H1 (cell line): ENCODE results near the gene ST14. TPM values are rescaled to one million over a fixed set of nuclear protein-coding genes. Genes with fewer than 3 reads are reported as not detected.

Source experiments
- CTCF ChIA-PET: fragments of 300-600 bp; sonication (Branson Sonifier 250); formaldehyde crosslinking; loops from one replicate; lab custom pipeline; 2021; ENCODE audit not compliant: partially characterized antibody; lab: Charles Lee
- POLR2A ChIA-PET: fragments of 300-600 bp; sonication (Branson Sonifier 250); formaldehyde crosslinking; loops from one replicate; lab custom pipeline; 2021; ENCODE audit warnings: inconsistent platforms; ENCODE audit not compliant: partially characterized antibody; lab: Charles Lee
- DNase-seq, 2 experiments: peaks; one replicate each; pipeline versions ENCODE4 v3.0.0 to v3.0.0-alpha.2; 2010 to 2022; ENCODE audit warnings: low spot score in 2 of 2, low read depth in 1 of 2, mixed read lengths in 1 of 2
- FAIRE-seq: peaks from 2 replicates; lab custom pipeline; 2011; peaks lifted over from hg19 to GRCh38; lab: Jason Lieb, UNC
- H2AFZ ChIP-seq: 2 replicates; pipeline ENCODE4 v1.8.1; 2012; ENCODE audit warnings: low read length, inconsistent platforms
- H2AK5ac ChIP-seq: 2 replicates; pipeline ENCODE4 v1.6.1; 2013; ENCODE audit warnings: low read depth, low read length
- H2BK120ac ChIP-seq: replicated peaks from 2 replicates; pipeline ENCODE3; 2013; ENCODE audit warnings: low read depth, low read length, inconsistent platforms
- H2BK12ac ChIP-seq: 2 replicates; pipeline ENCODE4 v1.6.1; 2013; ENCODE audit warnings: low read depth, low read length
- H2BK15ac ChIP-seq: 2 replicates; pipeline ENCODE4 v1.6.1; 2013; ENCODE audit warnings: low read length
- H2BK20ac ChIP-seq: 2 replicates; pipeline ENCODE4 v1.6.1; 2013; ENCODE audit warnings: low read length
- H2BK5ac ChIP-seq: 2 replicates; pipeline ENCODE4 v1.6.1; 2013; ENCODE audit warnings: low read depth, low read length
- H3K14ac ChIP-seq: 2 replicates; pipeline ENCODE4 v1.6.1; 2013; ENCODE audit warnings: inconsistent platforms; ENCODE audit not compliant: insufficient read length
- H3K18ac ChIP-seq: 2 replicates; pipeline ENCODE4 v1.6.1; 2013; ENCODE audit warnings: low read length; ENCODE audit errors: extremely low read depth
- H3K23ac ChIP-seq: 2 replicates; pipeline ENCODE4 v1.6.1; 2013; ENCODE audit warnings: inconsistent platforms; ENCODE audit not compliant: insufficient read length
- H3K23me2 ChIP-seq: 2 replicates; pipeline ENCODE4 v1.6.1; 2013; ENCODE audit warnings: low read depth, low read length
- H3K27ac ChIP-seq: 2 replicates; pipeline ENCODE4 v1.6.1; 2011; ENCODE audit warnings: low read depth, low read length, inconsistent platforms
- H3K27me3 ChIP-seq, 4 experiments: replicated peaks in 1 of 4; 1 replicate in 1 of 4; 2 replicates in 3 of 4; pipeline versions ENCODE4 v1.6.1 to v1.8.1; 2011 to 2013; ENCODE audit warnings: low read length in 3 of 4, mild to moderate bottlenecking in 3 of 4, inconsistent platforms in 2 of 4, mixed read lengths in 2 of 4, moderate library complexity in 1 of 4; ENCODE audit not compliant: control insufficient read depth in 3 of 4, insufficient read depth in 3 of 4; ENCODE audit errors: extremely low read depth in 1 of 4
- H3K36me3 ChIP-seq, 4 experiments: 2 replicates each; pipeline versions ENCODE4 v1.6.1 to v1.8.1; 2011 to 2013; ENCODE audit warnings: mild to moderate bottlenecking in 4 of 4, low read length in 3 of 4, moderate library complexity in 2 of 4, control low read depth in 1 of 4, inconsistent platforms in 1 of 4; ENCODE audit not compliant: insufficient read depth in 4 of 4, control insufficient read depth in 2 of 4
- H3K4ac ChIP-seq: replicated peaks from 2 replicates; pipeline ENCODE3; 2013; ENCODE audit warnings: low read length, low read depth, mixed read lengths, inconsistent platforms; ENCODE audit not compliant: insufficient read length
- H3K4me1 ChIP-seq, 4 experiments: replicated peaks in 1 of 4; 1 replicate in 1 of 4; 2 replicates in 3 of 4; pipeline versions ENCODE4 v1.6.1 to v1.8.1; 2011 to 2013; ENCODE audit warnings: low read length in 3 of 4, inconsistent platforms in 2 of 4, mixed read lengths in 1 of 4; ENCODE audit not compliant: insufficient read depth in 4 of 4, control insufficient read depth in 3 of 4
- H3K4me2 ChIP-seq, 2 experiments: 2 replicates each; pipeline versions ENCODE4 v1.6.1 to v1.8.1; 2011 to 2013; ENCODE audit warnings: low read depth in 2 of 2, low read length in 2 of 2, control low read depth in 1 of 2, inconsistent platforms in 1 of 2, mild to moderate bottlenecking in 1 of 2; ENCODE audit not compliant: insufficient read depth in 1 of 2
- H3K4me3 ChIP-seq, 4 experiments: fragments of 200-600, 300-600 bp in 1 of 4; sonication (generic), shearing (Covaris generic), sonication (Bioruptor Twin) in 1 of 4; 2 replicates each; pipeline versions ENCODE4 v1.5.1 to v1.8.1; 2011 to 2016; ENCODE audit warnings: low read length in 4 of 4, low read depth in 3 of 4, control low read depth in 2 of 4, inconsistent platforms in 2 of 4, mild to moderate bottlenecking in 2 of 4, mixed read lengths in 1 of 4, moderate library complexity in 1 of 4; ENCODE audit not compliant: insufficient read depth in 2 of 4; ENCODE audit errors: extremely low read depth in 1 of 4
- H3K56ac ChIP-seq: replicated peaks from 2 replicates; pipeline ENCODE3; 2013; ENCODE audit warnings: low read depth, mild to moderate bottlenecking, mixed read lengths, low read length, inconsistent platforms; ENCODE audit not compliant: insufficient read length
- H3K79me1 ChIP-seq: 2 replicates; pipeline ENCODE4 v1.6.1; 2013; ENCODE audit warnings: low read depth, low read length, control low read depth
- H3K79me2 ChIP-seq, 2 experiments: 2 replicates each; pipeline versions ENCODE4 v1.6.1 to v1.8.1; 2012 to 2013; ENCODE audit warnings: low read length in 2 of 2, mild to moderate bottlenecking in 2 of 2, inconsistent platforms in 1 of 2; ENCODE audit not compliant: insufficient read depth in 2 of 2, control insufficient read depth in 1 of 2
- H3K9ac ChIP-seq, 4 experiments: replicated peaks in 1 of 4; 1 replicate in 1 of 4; 2 replicates in 3 of 4; pipeline versions ENCODE4 v1.6.1 to v1.8.1; 2011 to 2013; ENCODE audit warnings: low read depth in 3 of 4, low read length in 3 of 4, control low read depth in 2 of 4, mild to moderate bottlenecking in 2 of 4, moderate library complexity in 2 of 4, inconsistent platforms in 1 of 4; ENCODE audit errors: extremely low read depth in 1 of 4
- H3K9me3 ChIP-seq, 2 experiments: 2 replicates each; pipeline versions ENCODE4 v1.6.1 to v1.8.1; 2012 to 2013; ENCODE audit warnings: mild to moderate bottlenecking in 2 of 2, moderate library complexity in 2 of 2, control low read depth in 1 of 2, inconsistent platforms in 1 of 2, low read depth in 1 of 2, low read length in 1 of 2, mixed read lengths in 1 of 2; ENCODE audit not compliant: insufficient read depth in 2 of 2
- H4K20me1 ChIP-seq, 2 experiments: replicated peaks in 1 of 2; 2 replicates each; pipeline versions ENCODE3 to v1.8.1; 2011 to 2013; ENCODE audit warnings: inconsistent platforms in 2 of 2, low read length in 2 of 2, mild to moderate bottlenecking in 1 of 2; ENCODE audit not compliant: insufficient read depth in 2 of 2, control insufficient read depth in 1 of 2
- H4K5ac ChIP-seq: 2 replicates; pipeline ENCODE4 v1.6.1; 2013; ENCODE audit warnings: low read length, low read depth, mixed read lengths, inconsistent platforms; ENCODE audit not compliant: insufficient read length
- H4K8ac ChIP-seq: 2 replicates; pipeline ENCODE4 v1.8.0; 2013; ENCODE audit warnings: mild to moderate bottlenecking, moderate library complexity, low read length, inconsistent platforms; ENCODE audit not compliant: insufficient read depth; ENCODE audit errors: extremely low read depth
- H4K91ac ChIP-seq: replicated peaks from 2 replicates; pipeline ENCODE3; 2013; ENCODE audit warnings: low read length, mixed read lengths, inconsistent platforms; ENCODE audit not compliant: insufficient read length
- BRCA1 ChIP-seq: IDR thresholded peaks from 2 replicates; pipeline ENCODE4 v1.6.1; 2012; ENCODE audit warnings: low read depth, low read length, improper control_type of control experiment
- CBX8 ChIP-seq: fragments of 300-800, 300-1000 bp; sonication (generic); IDR thresholded peaks from 2 replicates; pipeline ENCODE4 v1.7.1; 2016; ENCODE audit warnings: low read depth, low read length, borderline replicate concordance
- EGR1 ChIP-seq: IDR thresholded peaks from 2 replicates; pipeline ENCODE4 v1.6.1; 2011; ENCODE audit warnings: low read depth, low read length, borderline replicate concordance
- EP300 ChIP-seq, 2 experiments: IDR thresholded peaks; 1 replicate in 1 of 2; 2 replicates in 1 of 2; pipeline ENCODE4 v1.6.1; 2011 to 2012; ENCODE audit warnings: low read depth in 2 of 2, low read length in 2 of 2, mild to moderate bottlenecking in 2 of 2, borderline replicate concordance in 1 of 2, inconsistent platforms in 1 of 2, moderate library complexity in 1 of 2
- GTF2F1 ChIP-seq: IDR thresholded peaks from 2 replicates; pipeline ENCODE4 v1.6.1; 2012; ENCODE audit warnings: low read depth, low read length, improper control_type of control experiment, borderline replicate concordance
- HDAC6 ChIP-seq: IDR thresholded peaks from one replicate; pipeline ENCODE4 v1.7.1; 2012; ENCODE audit warnings: low read depth, mild to moderate bottlenecking, inconsistent platforms, low read length, moderate library complexity
- KDM5A ChIP-seq: fragments of 200-600 bp; IDR thresholded peaks from 2 replicates; pipeline ENCODE4 v1.7.1; 2012; ENCODE audit warnings: mild to moderate bottlenecking, low read length, inconsistent platforms, mixed read lengths
- POLR2AphosphoS5 ChIP-seq: IDR thresholded peaks from 2 replicates; pipeline ENCODE4 v1.6.1; 2011; ENCODE audit warnings: low read depth, low read length
- POU5F1 ChIP-seq: IDR thresholded peaks from 2 replicates; pipeline ENCODE4 v1.6.1; 2011; ENCODE audit warnings: low read depth, mild to moderate bottlenecking, low read length, moderate library complexity
- RNF2 ChIP-seq: fragments of 200-900, 300-1000 bp; sonication (generic); IDR thresholded peaks from 2 replicates; pipeline ENCODE4 v1.7.1; 2016; ENCODE audit warnings: borderline replicate concordance, low read depth, mild to moderate bottlenecking, antibody characterized with exemption, low read length; ENCODE audit not compliant: poor library complexity, severe bottlenecking; ENCODE audit errors: missing control alignments
- SAP30 ChIP-seq: fragments of 300-600 bp; sonication (generic); IDR thresholded peaks from 2 replicates; pipeline ENCODE4 v1.7.1; 2012; ENCODE audit warnings: low read length, moderate library complexity, mild to moderate bottlenecking, inconsistent platforms; ENCODE audit not compliant: insufficient read depth, insufficient replicate concordance
- SIX5 ChIP-seq: IDR thresholded peaks from 2 replicates; pipeline ENCODE4 v1.6.1; 2011; ENCODE audit warnings: mild to moderate bottlenecking, low read depth, low read length
- TAF7 ChIP-seq: optimal IDR thresholded peaks from 2 replicates; pipeline ENCODE3; 2011; ENCODE audit warnings: low read depth, mild to moderate bottlenecking, inconsistent platforms, low read length, moderate library complexity, borderline replicate concordance
- ZNF274 ChIP-seq: IDR thresholded peaks from 2 replicates; pipeline ENCODE4 v1.7.0; 2012; ENCODE audit warnings: low read length, borderline replicate concordance; ENCODE audit errors: extremely low read depth
- WGBS, 2 experiments: shearing (Covaris generic) in 1 of 2; methylation state at CpG; one replicate each; pipeline versions ENCODE4 v1.1.6 to v1.1.7; 2013 to 2015; ENCODE audit warnings: low lambda C conversion rate in 2 of 2, mixed read lengths in 2 of 2, inconsistent platforms in 1 of 2, low coverage in 1 of 2, missing lambda C conversion rate in 1 of 2; ENCODE audit not compliant: insufficient replicate concordance in 2 of 2, insufficient coverage in 1 of 2, insufficient read length in 1 of 2; ENCODE audit errors: extremely low coverage in 1 of 2, missing lambda C conversion rate in 1 of 2; 5-methylcytosine and 5-hydroxymethylcytosine counted together
- polyA plus RNA-seq, 7 experiments: library from polyadenylated mRNA; depleted of rRNA in 3 of 7; stranded (reverse) in 5 of 7; unstranded in 2 of 7; fragments of >200 nt in 5 of 7; fragments of 200-250 nt in 2 of 7; gene quantifications; 1 replicate in 5 of 7; 2 replicates in 1 of 7; 4 replicates in 1 of 7; pipeline versions ENCODE4 v1.2.1 to v1.2.3, GENCODE V29; 2011 to 2013; ENCODE audit warnings: missing spikeins in 2 of 7, mixed read lengths in 2 of 7
- total RNA-seq: library from RNA; stranded (reverse); fragmentation: NEBNext Ultra II Directional; extraction: Animal tissue kit (Norgen Biotek cat#: 25700); gene quantifications from 2 replicates; pipeline ENCODE4 v1.2.1, GENCODE V29; 2021

ST14 gene
- total and polyA plus RNA-seq, 2 of the 8 experiments (the other 6 are each of a cell fraction or from before 2014, with no cell fraction given): 22.4 to 24.9 TPM

DNA sequence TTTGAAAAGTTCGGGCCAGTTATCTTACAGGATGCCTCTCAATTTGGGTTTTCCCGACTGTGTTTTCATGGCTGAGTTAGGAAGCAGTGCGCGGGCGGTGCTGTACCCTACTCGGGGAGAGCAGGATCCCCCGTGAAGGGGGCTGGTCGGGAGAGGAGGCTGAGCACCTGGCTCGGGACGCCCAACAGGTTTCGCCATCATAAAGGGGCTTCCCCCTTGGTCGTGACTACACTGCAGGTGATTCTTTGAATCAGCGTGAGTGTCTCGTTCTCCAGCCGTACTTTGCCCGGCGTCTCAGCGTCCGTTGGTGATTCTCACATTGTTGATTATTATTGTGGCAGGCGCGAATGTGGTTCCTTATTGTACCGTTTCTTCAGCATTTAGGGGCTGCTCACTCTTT lies 46.6 kb downstream of the ST14 start:
- FAIRE-seq (no peak), DNase-seq (no peak)
- Histone ChIP-seq H3K23me2 (no peaks in the 10 kb centered on the region; the same call in 1 of the 2 replicates), H2BK120ac (no peak overlapping the region), H4K5ac (no peak overlapping the region), H2AFZ (no peak overlapping the region), H3K79me2 (no peaks in the 10 kb centered on the region), H3K27me3 (no peaks in the 10 kb centered on the region), H3K4me3 (no peak overlapping the region), H3K14ac (no peak overlapping the region), H3K56ac (no peak overlapping the region), H4K91ac (no peak overlapping the region), H2BK5ac (no peak overlapping the region), H3K27ac (no peak overlapping the region), H3K4me1 (no peaks in the 10 kb centered on the region), H3K79me1 (no peaks in the 10 kb centered on the region), H3K9ac (no peak overlapping the region), H3K23ac (no peak overlapping the region), H2AK5ac (no peak overlapping the region), H3K4ac (no peak overlapping the region), H4K20me1 (no peaks in the 10 kb centered on the region), H2BK15ac (no peak overlapping the region), H3K18ac (no peak overlapping the region), H3K36me3 (no peaks in the 10 kb centered on the region; a peak in 1 of 8 replicates), H2BK12ac (no peak overlapping the region), H3K9me3 (no peaks in the 10 kb centered on the region), H2BK20ac (no peak overlapping the region), H4K8ac (no peak overlapping the region), H3K4me2 (no peak overlapping the region)
- CTCF ChIA-PET: interaction anchor here (1.5 kb wide), 1 partner anchor 10 kb away, joined by 3 read pairs; no protein-coding TSS in a partner anchor
- POLR2A ChIA-PET: interaction anchor here (3.1 kb wide), 1 partner anchor 13 kb away, joined by 13 read pairs; no protein-coding TSS in a partner anchor
- WGBS, 2 experiments: 89% methylated on average over 22 of the region's 22 CpGs; no CpG with 5 or more reads in 1 of the 2 experiments
- TF ChIP-seq BRCA1 (no peak), EP300 (IDR thresholded peaks at IDR 0.05; ENCODE audit: borderline replicate concordance in 1 of 2, low read depth in 2 of 2, low read length in 2 of 2) (no peak), GTF2F1 (no peak), HDAC6 (no peak), KDM5A (no peak), CBX8 (no peak), POLR2AphosphoS5 (no peak), RNF2 (no peak), POU5F1 (no peak), TAF7 (no peak), EGR1 (no peak), ZNF274 (no peak), SAP30 (no peak), SIX5 (no peak)
